Measurements from ENCODE around the gene TBCD.

The TBCD gene

GRCh38 chr17:82710499-82711232 is 41.2 kb upstream of the TBCD start:
- Histone ChIP-seq H3K9me3 (ENCODE audit: severe bottlenecking) (no peaks in the 10 kb centered on the region), H3K36me3 (ENCODE audit: low read depth) (no peaks in the 10 kb centered on the region), H3K4me1 (ENCODE audit: insufficient read depth, poor library complexity, severe bottlenecking) (peaks cover 2% of the 10 kb centered on the region), H3K27me3 (ENCODE audit: insufficient read depth, poor library complexity, severe bottlenecking) (no peaks in the 10 kb centered on the region), H3K27ac (ENCODE audit: poor library complexity, severe bottlenecking) (no peak overlapping the region), H3K4me3 (ENCODE audit: severe bottlenecking) (no peak overlapping the region)
- no peak for DNase-seq (ENCODE audit: low spot score)
- ATAC-seq (ENCODE audit: low read depth), result no peak
- TF ChIP-seq, protein P1, sequence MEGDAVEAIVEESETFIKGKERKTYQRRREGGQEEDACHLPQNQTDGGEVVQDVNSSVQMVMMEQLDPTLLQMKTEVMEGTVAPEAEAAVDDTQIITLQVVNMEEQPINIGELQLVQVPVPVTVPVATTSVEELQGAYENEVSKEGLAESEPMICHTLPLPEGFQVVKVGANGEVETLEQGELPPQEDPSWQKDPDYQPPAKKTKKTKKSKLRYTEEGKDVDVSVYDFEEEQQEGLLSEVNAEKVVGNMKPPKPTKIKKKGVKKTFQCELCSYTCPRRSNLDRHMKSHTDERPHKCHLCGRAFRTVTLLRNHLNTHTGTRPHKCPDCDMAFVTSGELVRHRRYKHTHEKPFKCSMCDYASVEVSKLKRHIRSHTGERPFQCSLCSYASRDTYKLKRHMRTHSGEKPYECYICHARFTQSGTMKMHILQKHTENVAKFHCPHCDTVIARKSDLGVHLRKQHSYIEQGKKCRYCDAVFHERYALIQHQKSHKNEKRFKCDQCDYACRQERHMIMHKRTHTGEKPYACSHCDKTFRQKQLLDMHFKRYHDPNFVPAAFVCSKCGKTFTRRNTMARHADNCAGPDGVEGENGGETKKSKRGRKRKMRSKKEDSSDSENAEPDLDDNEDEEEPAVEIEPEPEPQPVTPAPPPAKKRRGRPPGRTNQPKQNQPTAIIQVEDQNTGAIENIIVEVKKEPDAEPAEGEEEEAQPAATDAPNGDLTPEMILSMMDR (IDR thresholded peaks at IDR 0.05; ENCODE audit: poor library complexity, severe bottlenecking), result no peak

DNA sequence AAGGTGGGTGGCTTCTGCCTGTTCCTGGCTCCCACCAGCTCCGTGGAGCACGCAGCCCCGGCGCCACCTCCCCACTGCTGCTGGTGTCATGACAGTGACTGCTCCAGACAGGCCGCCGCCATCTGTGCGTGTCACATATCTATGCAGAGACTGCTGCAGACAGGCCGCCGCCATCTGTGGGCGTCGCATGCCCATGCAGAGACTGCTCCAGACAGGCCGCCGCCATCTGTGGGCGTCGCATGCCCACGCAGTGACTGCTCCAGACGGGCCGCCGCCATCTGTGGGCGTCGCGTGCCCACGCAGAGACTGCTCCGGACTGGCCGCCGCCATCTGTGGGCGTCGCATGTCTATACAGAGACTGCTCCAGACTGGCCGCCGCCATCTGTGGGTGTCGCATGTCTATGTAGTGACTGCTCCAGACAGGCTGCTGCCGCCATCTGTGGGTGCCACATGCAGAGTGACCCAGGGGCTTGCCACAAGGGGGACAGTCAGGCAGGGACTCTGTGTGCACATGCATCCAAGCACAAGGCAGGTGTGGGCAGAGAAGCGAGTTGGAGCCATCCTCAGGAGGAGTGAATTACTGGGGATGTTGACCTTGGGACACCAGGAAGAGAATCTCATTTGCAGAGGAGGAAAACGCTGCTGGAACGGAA is 38.7 kb upstream of the TBCD start:
- TF ChIP-seq, protein P1 (IDR thresholded peaks at IDR 0.05; ENCODE audit: poor library complexity, severe bottlenecking), result no peak
- DNase-seq (ENCODE audit: low spot score) (no peak), ATAC-seq (ENCODE audit: low read depth) (no peak)
- Histone ChIP-seq H3K27ac (ENCODE audit: poor library complexity, severe bottlenecking) (no peak overlapping the region), H3K4me1 (ENCODE audit: insufficient read depth, poor library complexity, severe bottlenecking) (peaks cover 5% of the 10 kb centered on the region), H3K9me3 (ENCODE audit: severe bottlenecking) (no peaks in the 10 kb centered on the region), H3K4me3 (ENCODE audit: severe bottlenecking) (no peak overlapping the region), H3K27me3 (ENCODE audit: insufficient read depth, poor library complexity, severe bottlenecking) (no peaks in the 10 kb centered on the region), H3K36me3 (ENCODE audit: low read depth) (no peaks in the 10 kb centered on the region)

GRCh38 chr17:82716203-82717010 is 35.5 kb upstream of the TBCD start, which contains the start of gene FN3KRP:
TSS of gene FN3KRP (plus strand) at chr17:82716706. CDS start at chr17:82716756, 50 bp downstream.
- ATAC-seq (ENCODE audit: low read depth), result peak; percentile 87
- DNase-seq (ENCODE audit: low spot score), result peak; percentile 97
- no peaks in the 10 kb centered on the region for H3K27me3 ChIP-seq (ENCODE audit: insufficient read depth, poor library complexity, severe bottlenecking)
- peak within 1 kb of the TSS; percentile 84 for H3K4me3 ChIP-seq (ENCODE audit: severe bottlenecking)
- H3K9me3 ChIP-seq (ENCODE audit: severe bottlenecking), result no peaks in the 10 kb centered on the region
- TF ChIP-seq, protein P1 (IDR thresholded peaks at IDR 0.05; ENCODE audit: poor library complexity, severe bottlenecking), result no peak
- peak within 1 kb of the TSS; percentile 33 for H3K27ac ChIP-seq (ENCODE audit: poor library complexity, severe bottlenecking)
- peaks cover 5% of the 10 kb centered on the region for H3K4me1 ChIP-seq (ENCODE audit: insufficient read depth, poor library complexity, severe bottlenecking)
- H3K36me3 ChIP-seq (ENCODE audit: low read depth), result peaks cover 30% of the 10 kb centered on the region

- H3K9me3 ChIP-seq (ENCODE audit: severe bottlenecking), result no peaks in the 10 kb centered on the region
- TF ChIP-seq, protein P1 (IDR thresholded peaks at IDR 0.05; ENCODE audit: poor library complexity, severe bottlenecking), result no peak
- H3K4me1 ChIP-seq (ENCODE audit: insufficient read depth, poor library complexity, severe bottlenecking), result peaks cover 5% of the 10 kb centered on the region
- ATAC-seq (ENCODE audit: low read depth) (no peak), DNase-seq (ENCODE audit: low spot score) (no peak)
- H3K27ac ChIP-seq (ENCODE audit: poor library complexity, severe bottlenecking), result no peak overlapping the region
- peaks cover 48% of the 10 kb centered on the region for H3K36me3 ChIP-seq (ENCODE audit: low read depth)
- H3K27me3 ChIP-seq (ENCODE audit: insufficient read depth, poor library complexity, severe bottlenecking), result no peaks in the 10 kb centered on the region
- H3K4me3 ChIP-seq (ENCODE audit: severe bottlenecking), result no peak overlapping the region
These were observed 32.7 kb upstream of the TBCD start for GRCh38 chr17:82718986-82719685.

All from RWPE2 (cell line).